ENCODE measurements around the gene NRXN2.
"Not testable (repeated sequence)": the region's sequence is repeated elsewhere in the genome, so short reads cannot be mapped to it uniquely, and the experiment has no call there.

NRXN2 gene

DNA sequence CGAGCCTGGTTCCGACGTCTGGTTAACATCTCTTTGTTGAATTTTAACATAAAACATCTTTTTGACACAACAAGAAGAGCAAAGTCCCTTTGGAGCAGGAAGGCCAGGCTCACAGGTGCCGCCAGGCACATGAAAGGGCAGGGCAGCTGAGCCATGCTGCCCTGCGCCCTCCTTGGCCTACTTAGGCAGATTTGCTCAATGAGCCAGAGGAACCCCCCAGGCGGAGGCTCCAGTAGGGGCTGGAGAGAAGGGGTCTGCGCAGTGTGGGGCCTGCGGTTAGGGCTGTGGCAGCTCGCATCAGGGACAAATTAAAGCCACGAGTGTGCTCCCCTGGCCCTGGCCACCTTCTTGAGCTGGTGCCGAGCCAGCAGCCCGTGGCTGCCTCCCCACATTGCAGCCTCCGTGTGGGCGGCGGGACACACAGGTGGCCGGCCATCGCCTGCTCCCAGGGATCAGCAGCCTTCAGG is 141.9 kb downstream of the NRXN2 start:
- no peak for DNase-seq

- DNase-seq, result no peak
Observed at GRCh38 chr11:64580412-64580811, 142.6 kb downstream of the NRXN2 start.

- DNase-seq, result no peak
Observed at GRCh38 chr11:64577202-64577601, 145.8 kb downstream of the NRXN2 start.

GRCh38 chr11:64572143-64572542 is 150.9 kb downstream of the NRXN2 start:
- DNase-seq, result no peak

DNA sequence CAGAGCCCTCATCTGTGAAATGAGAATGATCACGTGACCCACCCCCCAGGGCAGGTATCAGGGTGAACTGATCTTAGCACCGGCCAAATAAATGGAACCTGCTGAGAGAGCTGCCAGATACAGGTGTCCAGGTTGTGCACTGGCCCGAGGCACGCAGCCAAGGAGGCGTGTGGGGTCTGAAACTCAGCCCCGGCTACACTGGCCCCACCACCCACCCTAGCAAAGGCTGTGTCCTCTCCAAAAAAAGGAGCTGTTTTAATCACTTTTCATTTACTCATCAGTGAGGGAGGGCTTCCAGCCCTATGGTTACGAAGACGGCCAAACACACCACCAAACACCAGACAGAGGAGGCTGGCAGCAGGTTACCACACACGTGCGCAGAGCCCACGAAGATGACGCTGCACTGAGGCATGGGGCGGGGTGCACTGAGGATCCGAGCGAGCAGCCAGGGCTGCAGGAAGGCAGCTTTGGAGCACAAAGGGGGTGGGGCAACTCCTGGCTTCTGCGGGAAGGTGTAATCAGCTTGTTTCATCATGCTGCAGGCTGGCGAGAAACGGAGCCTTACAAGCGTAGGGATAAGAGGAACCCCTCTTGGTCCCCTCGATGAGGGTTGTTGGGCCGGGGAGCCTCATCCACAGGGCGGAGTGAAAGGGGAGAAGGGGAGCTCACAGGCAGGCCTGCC is 151.4 kb downstream of the NRXN2 start:
- no peak for DNase-seq

DNA sequence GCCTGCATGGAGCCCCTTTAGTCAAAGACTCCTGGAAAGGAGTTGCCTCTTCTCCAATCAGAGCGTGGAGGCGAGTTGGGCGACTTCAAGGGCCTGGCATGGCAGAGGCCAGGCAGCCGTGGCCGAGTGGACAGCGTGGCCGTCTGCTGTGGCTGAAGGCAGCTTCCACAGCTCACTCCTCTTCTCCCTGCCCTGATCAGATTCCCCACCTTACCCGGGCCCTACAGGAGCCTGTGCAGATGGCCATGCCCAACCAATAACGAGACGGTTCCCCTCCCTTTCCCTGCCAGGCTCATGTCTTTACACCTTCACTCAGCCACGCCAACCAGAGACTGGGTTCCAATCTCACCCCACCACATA is 152.0 kb downstream of the NRXN2 start:
- no peak for DNase-seq

DNA sequence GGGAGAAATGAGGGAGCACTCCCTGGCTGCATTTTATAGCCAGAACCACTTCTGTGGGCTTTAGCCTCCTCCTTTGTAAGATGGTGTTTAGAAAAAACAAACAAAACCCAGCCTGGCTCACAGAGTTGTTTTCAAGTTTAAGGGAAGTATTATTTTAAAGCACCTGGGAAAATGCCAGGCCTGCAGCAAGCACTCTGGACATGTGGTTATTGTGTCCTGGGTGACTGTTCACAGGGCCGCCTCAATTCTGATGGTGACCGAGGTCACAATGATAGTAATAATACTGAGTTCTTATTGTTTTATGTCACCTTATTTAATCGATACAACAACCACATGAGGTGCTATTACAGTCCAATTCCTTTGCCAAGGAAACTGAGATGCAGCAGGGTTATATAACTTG is 152.7 kb downstream of the NRXN2 start:
- DNase-seq, result no peak

DNA sequence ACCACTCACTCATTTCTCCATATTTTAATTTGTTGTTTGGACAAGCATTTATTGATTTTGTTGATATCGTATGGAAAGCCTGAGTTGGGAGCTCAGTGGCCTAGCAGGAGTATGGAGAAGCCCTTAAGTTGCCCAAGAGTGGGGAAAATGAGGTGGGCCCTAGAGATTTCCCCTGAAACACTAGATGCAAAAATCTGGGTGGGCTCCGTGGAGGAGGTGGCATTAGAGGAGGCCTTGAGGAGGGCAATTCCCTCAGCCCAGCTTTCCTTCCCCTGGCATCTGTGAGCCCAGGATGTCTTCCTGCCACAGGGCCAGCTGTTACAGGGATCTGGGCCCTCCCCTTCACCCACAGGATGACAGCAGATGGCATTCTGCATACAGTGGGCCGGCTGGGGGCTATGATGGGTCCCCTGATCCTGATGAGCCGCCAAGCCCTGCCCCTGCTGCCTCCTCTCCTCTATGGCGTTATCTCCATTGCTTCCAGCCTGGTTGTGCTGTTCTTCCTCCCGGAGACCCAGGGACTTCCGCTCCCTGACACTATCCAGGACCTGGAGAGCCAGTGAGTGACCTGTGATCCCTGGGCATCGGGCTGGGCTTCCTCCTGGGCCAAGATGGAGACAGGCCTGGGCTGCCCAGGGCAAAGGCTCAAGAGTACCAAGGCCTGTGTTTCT is 153.6 kb downstream of the NRXN2 start:
- DNase-seq, result no peak

- no peak for DNase-seq
Observed at GRCh38 chr11:64568584-64569140, 154.3 kb downstream of the NRXN2 start.

- DNase-seq, result no peak
Observed at GRCh38 chr11:64568041-64568571, 154.9 kb downstream of the NRXN2 start.

GRCh38 chr11:64566915-64567891 is 155.8 kb downstream of the NRXN2 start:
- no peak for DNase-seq

DNA sequence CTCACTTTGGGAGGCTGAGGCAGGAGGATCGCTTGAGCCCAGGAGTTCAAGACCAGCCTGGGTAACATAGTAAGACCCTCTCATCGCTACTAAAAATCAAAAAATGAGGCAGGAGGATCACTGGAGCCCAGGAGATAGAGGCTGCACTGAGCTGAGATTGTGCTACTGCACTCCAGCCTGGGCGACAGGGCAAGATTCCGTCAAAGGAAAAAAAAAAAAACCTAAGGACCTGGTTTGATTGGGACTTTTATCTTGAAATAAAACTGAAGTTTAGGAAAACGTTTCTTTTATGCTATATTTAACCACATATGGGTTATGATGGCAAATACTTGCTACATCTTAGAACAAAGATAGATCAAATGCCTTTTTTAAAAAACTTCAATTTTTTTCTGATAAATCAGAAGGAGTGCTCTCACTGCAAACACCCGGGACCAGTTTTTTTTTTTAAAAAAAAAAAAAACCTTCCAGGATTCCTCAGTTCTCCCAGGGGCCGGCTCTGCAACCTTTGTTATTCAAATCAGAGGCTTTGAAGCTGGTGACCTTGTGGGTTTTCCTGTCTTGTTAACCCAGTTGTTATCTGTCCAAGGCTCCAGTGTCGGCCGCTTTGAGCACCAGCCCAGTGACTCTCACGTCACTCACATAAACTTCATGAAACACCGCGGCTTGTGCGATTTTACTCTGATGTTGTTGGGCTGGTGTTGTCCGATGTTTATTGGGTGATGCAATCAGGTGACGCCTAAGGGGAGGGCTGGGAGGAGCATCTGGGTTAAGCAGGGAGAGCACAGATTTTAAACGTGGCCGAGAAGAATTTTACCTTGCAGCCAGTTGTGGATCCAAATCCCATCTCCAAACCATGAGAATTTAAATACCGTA is 156.7 kb downstream of the NRXN2 start:
- no peak for DNase-seq

GRCh38 chr11:64564947-64565889 is 157.8 kb downstream of the NRXN2 start:
- no peak for DNase-seq

DNA sequence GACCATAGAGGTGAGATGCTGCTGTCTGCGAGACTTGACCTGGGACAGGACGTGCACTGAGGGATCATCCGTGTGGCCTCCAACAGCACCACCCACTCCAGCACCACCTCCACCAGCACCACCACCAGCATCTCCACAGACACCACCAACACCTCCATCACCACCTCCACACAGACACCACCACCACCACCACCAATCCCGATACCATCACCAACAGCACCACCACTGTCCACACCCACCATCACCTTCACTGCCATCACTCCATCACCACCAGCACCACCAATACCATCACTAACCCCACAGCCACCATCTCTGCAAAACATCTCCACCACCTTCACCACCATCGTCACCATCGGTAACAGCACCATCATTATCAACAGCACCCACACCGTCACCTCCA is 158.6 kb downstream of the NRXN2 start:
- no peak for DNase-seq

- no peak for DNase-seq
Observed at GRCh38 chr11:64563966-64564365, 159.0 kb downstream of the NRXN2 start.

- no peak for DNase-seq
Observed at GRCh38 chr11:64562723-64563351, 160.2 kb downstream of the NRXN2 start.

- DNase-seq, result no peak
Observed at GRCh38 chr11:64561984-64562722, 160.8 kb downstream of the NRXN2 start.

DNA sequence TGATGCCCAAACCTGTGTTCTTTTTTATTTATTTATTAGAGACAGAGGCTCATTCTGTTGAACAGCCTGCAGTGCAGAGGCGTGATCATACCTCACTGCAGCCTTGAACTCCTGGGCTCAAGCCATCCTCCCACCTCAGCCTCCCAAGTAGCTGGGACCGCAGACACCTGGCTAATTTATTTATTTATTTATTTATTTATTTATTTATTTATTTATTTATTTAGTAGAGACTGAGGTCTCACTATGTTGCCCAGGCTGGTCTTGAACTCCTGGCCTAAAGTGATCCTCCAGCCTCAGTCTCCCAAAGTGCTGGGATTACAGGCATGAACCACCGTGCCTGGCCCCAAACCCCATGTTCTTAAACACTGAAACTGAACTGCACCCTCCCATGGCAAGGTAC is 161.6 kb downstream of the NRXN2 start:
- DNase-seq, result not testable (repeated sequence)

GRCh38 chr11:64560941-64561340 is 162.1 kb downstream of the NRXN2 start:
- no peak for DNase-seq
